AG20443 (cell line): ENCODE measurements around the gene UBD.

ENCODE experiments used
- DNase-seq: peaks from one replicate; pipeline ENCODE4 v3.0.0; 2012; ENCODE audit warnings: low spot score, mixed read lengths

Gene UBD

GRCh38 chr6:29521006-29521680, 38.4 kb downstream of the UBD start:
- DNase-seq = no peak

- DNase-seq = no peak
Measured at GRCh38 chr6:29520232-29520631, 39.3 kb downstream of the UBD start.

DNA sequence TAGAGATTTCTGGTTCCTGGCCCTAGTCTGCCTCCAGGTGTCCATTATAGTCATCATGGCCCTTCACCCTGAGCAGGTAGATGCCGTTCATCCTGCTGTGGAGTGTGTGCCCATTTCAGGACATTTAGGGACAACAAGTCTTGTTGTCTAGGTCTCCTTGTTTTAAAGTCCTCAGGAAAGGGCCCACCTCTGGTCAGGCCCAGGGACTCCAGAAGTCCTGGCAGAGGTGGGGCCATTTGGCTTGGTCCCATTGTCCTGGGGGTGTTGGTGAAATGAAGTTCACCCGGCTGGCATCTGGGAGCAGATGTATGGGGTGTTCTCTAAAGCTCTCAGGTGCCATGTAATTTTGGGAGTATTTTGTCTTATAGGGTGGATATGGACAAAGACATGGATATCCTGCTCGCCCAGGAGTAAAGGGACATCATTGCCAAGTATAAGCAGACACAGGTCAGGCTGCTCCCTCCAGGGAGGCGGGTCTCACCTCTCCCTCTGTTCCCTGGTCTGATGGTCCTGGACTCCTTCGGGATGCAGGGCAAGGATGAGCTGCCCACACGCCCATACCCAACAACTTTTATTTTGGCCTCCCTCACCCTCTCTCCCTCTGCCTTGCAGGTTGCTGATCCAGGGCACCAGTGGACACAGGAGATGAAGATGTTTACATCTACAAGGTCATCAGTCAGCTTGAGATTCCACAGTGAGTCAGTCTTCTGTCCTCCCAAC, 40.1 kb downstream of the UBD start:
- DNase-seq = no peak

GRCh38 chr6:29517728-29518440, 41.6 kb downstream of the UBD start:
- DNase-seq = no peak

- no peak for DNase-seq
Measured at GRCh38 chr6:29517245-29517644, 42.3 kb downstream of the UBD start.

GRCh38 chr6:29516108-29516507, 43.4 kb downstream of the UBD start:
- no peak for DNase-seq

- DNase-seq = no peak
Measured at GRCh38 chr6:29510746-29511300, 48.7 kb downstream of the UBD start.

- no peak for DNase-seq
Measured at GRCh38 chr6:29510202-29510601, 49.3 kb downstream of the UBD start.

GRCh38 chr6:29509711-29510110, 49.8 kb downstream of the UBD start:
- no peak for DNase-seq

- no peak for DNase-seq
Measured at GRCh38 chr6:29509239-29509638, 50.3 kb downstream of the UBD start.

GRCh38 chr6:29507319-29507718, 52.2 kb downstream of the UBD start:
- no peak for DNase-seq

- DNase-seq = no peak
Measured at GRCh38 chr6:29506446-29507067, 53.0 kb downstream of the UBD start.

GRCh38 chr6:29505808-29506207, 53.7 kb downstream of the UBD start:
- DNase-seq = no peak
